Bronchial epithelial cell (primary cell): ENCODE measurements around the gene DZIP1L. TPM values are rescaled to one million over a fixed set of nuclear protein-coding genes. Genes with fewer than 3 reads are reported as not detected.

Experiments used
- DNase-seq: peaks from one replicate; pipeline ENCODE4 v3.0.0-alpha.2; 2010; ENCODE audit warnings: low read depth
- FAIRE-seq: peaks from 2 replicates; lab custom pipeline; 2011; peaks lifted over from hg19 to GRCh38; lab: Jason Lieb, UNC
- H3K27me3 ChIP-seq: 2 replicates; pipeline ENCODE4 v1.5.1; 2011; ENCODE audit warnings: low read length; ENCODE audit not compliant: control insufficient read depth, insufficient read depth
- H3K36me3 ChIP-seq: 2 replicates; pipeline ENCODE4 v1.5.1; 2011; ENCODE audit warnings: low read length; ENCODE audit not compliant: control insufficient read depth, insufficient read depth
- H3K4me3 ChIP-seq: 2 replicates; pipeline ENCODE4 v1.5.1; 2011; ENCODE audit warnings: mild to moderate bottlenecking, low read depth, low read length, control low read depth
- CTCF ChIP-seq: IDR thresholded peaks from 2 replicates; pipeline ENCODE4 v1.5.1; 2011; ENCODE audit warnings: mild to moderate bottlenecking, moderate library complexity, low read length, control low read depth, inconsistent platforms; ENCODE audit not compliant: insufficient read depth, severe bottlenecking
- total RNA-seq: library from RNA; depleted of rRNA; stranded (reverse); fragments of >200 nt; gene quantifications from 2 replicates; pipeline ENCODE4 v1.2.1, GENCODE V29; 2014

DZIP1L gene
- total RNA-seq, 1 donor from 2014 or later: 2.1 TPM

- no peaks in the 10 kb centered on the region for H3K36me3 ChIP-seq
- no peak for TF ChIP-seq CTCF
- DNase-seq (no peak), FAIRE-seq (no peak)
- H3K4me3 ChIP-seq: no peak within 1 kb of the TSS
- no peaks in the 10 kb centered on the region for H3K27me3 ChIP-seq
Measured at GRCh38 chr3:138132239-138132638, 16.8 kb upstream of the DZIP1L start, which contains the start of gene A4GNT. TSS of gene A4GNT (minus strand) at chr3:138132390. CDS start at chr3:138131256, 1,134 bp downstream.

DNA sequence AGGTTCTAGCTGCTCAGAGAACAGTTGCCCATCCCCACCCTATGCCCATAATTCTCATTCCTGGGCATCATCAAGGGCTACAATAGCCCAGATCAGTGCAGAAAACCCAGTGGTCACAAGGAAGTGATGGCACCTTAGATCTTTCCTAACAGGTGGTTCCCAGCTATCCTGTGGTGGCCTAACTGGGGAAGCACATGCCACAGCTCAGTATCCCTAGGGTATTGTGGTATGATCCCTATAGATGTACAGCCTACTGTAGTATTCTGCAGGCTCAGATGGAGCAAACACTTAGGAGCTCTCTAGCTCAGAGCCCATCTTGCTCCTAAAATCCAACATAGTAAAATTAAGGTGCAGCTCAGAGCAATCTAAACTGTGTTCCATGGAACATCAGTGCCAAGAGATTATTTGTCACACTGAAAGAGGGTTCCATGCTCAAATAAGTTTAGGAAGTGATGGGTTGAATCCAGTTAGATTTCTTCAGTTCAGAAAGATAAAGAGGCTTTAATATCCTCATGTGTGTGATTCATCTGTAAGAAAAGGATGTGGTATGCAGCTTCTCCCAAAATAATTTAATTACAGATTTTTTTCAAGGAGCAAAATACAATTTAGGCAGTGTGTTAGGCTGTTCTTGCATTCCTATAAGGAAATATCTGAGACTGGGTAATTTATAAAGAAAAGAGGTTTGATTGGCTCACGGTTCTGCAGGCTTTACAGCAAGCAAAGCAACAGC lies 12.4 kb upstream of the DZIP1L start:
- no peak for TF ChIP-seq CTCF
- H3K36me3 ChIP-seq: no peaks in the 10 kb centered on the region
- no peaks in the 10 kb centered on the region for H3K27me3 ChIP-seq
- no peak overlapping the region for H3K4me3 ChIP-seq
- DNase-seq (no peak), FAIRE-seq (no peak)

DNA sequence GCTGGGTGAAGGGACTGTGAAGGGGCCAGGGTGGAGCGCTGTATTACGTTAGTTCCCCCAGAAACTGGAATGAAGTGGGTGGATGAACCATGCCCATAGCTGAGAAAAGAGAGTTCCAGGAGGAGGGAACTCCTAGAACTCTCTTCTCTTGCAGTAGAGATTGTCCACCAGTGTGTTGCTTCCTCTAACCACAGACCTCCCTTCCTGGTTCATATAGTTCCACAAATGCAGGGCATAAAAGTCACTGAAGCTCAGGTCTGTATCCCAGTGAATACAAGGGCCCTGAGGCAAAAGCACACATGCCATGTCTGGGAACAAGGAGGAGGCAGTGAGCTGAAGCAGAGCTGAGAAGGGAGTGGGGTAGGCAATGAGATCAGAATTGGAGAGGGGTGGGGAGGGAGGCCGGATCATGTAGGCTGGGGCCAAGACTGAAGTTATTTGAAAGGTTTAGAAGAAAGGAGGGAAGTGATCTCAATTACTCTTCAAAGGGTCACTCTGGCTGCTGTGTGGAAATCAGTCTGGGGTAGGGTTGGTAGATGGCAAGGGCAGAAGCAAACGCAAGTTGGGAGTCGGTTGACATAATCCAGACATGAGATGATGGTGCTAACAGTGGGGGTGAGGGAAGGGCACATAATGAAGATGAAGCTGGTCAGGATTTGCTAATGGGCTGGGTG lies 10.3 kb upstream of the DZIP1L start:
- Histone ChIP-seq H3K27me3 (no peaks in the 10 kb centered on the region), H3K36me3 (no peaks in the 10 kb centered on the region), H3K4me3 (no peak overlapping the region)
- DNase-seq: no peak
- FAIRE-seq: no peak
- no peak for TF ChIP-seq CTCF

DNA sequence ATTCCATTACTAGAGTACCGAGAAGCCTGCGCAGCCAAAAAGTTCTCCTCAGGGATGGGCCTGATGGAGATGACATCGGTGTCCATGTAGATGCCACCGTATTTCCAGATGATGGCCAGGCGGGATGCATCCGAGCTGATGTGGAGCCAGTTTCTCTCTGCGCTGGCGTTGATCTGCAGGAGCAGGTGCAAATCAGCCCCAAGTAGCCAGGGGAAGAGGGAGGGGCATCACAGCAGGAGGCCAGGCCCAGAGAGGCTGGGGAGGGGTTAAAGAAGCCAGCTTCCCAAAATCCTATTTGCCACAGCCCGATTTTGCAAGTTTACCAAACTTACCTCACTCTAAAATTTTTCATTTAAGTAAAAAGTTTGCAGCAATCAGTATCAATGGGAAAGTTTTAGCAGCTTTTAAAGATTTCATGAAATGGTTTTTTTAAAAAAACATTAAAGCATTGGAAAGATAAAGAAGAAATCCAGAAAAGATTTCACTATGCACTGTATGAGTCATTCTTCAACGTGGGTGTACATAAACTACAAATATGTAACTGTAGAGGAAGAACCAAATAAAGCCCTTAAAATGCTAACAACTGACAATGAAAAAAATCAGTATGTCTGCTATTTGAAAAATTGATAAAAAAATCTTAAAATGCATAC lies 9.4 kb upstream of the DZIP1L start:
- Histone ChIP-seq H3K4me3 (no peak overlapping the region), H3K36me3 (no peaks in the 10 kb centered on the region), H3K27me3 (no peaks in the 10 kb centered on the region)
- no peak for FAIRE-seq
- peak; percentile 51 for DNase-seq
- no peak for TF ChIP-seq CTCF

- no peak for TF ChIP-seq CTCF
- Histone ChIP-seq H3K27me3 (no peaks in the 10 kb centered on the region), H3K4me3 (no peak overlapping the region), H3K36me3 (no peaks in the 10 kb centered on the region)
- no peak for DNase-seq
- FAIRE-seq: no peak
Measured at GRCh38 chr3:138124188-138124587, 8.8 kb upstream of the DZIP1L start.
